Neural cell (in vitro differentiated cells): Measurements from ENCODE around the gene CD8B2. TPM values are rescaled to one million over a fixed set of nuclear protein-coding genes. Genes with fewer than 3 reads are reported as not detected.

ENCODE experiments used
- H2AFZ ChIP-seq: fragments of 200-600, 300-800 bp; sonication (generic), shearing (Covaris generic); 2 replicates; pipeline ENCODE4 v1.6.0; 2014; ENCODE audit warnings: low read depth, mild to moderate bottlenecking, antibody characterized with exemption, low read length, moderate library complexity
- H3F3A ChIP-seq: fragments of 200-600 bp; shearing (Covaris generic); 2 replicates; pipeline ENCODE4 v1.6.1; 2016; ENCODE audit warnings: mild to moderate bottlenecking, moderate library complexity, mixed read lengths, antibody characterized with exemption, low read length; ENCODE audit not compliant: insufficient read depth, poor library complexity, severe bottlenecking
- H3K27ac ChIP-seq: fragments of 200-600, 300-800 bp; sonication (generic), shearing (Covaris generic); 2 replicates; pipeline ENCODE4 v1.5.1; 2014; ENCODE audit warnings: mild to moderate bottlenecking, low read length, moderate library complexity
- H3K27me3 ChIP-seq: fragments of 300-800, 200-600 bp; sonication (generic), shearing (Covaris generic); 2 replicates; pipeline ENCODE4 v1.6.0; 2014; ENCODE audit warnings: mild to moderate bottlenecking, low read depth, low read length, moderate library complexity; ENCODE audit not compliant: insufficient read depth
- H3K36me3 ChIP-seq: fragments of 300-800, 200-600 bp; sonication (generic), shearing (Covaris generic); 2 replicates; pipeline ENCODE4 v1.5.1; 2014; ENCODE audit warnings: mild to moderate bottlenecking, antibody characterized with exemption, low read length, moderate library complexity; ENCODE audit not compliant: insufficient read depth
- H3K4me2 ChIP-seq: fragments of 300-800, 200-600 bp; sonication (generic), shearing (Covaris generic); 2 replicates; pipeline ENCODE4 v1.6.0; 2014; ENCODE audit warnings: mild to moderate bottlenecking, low read length
- H3K4me3 ChIP-seq: fragments of 300-800, 200-600 bp; sonication (generic), shearing (Covaris generic); 2 replicates; pipeline ENCODE4 v1.5.1; 2014; ENCODE audit warnings: mild to moderate bottlenecking, low read length, moderate library complexity
- H3K79me2 ChIP-seq: fragments of 200-600 bp; shearing (Covaris generic); replicated peaks from 2 replicates; pipeline ENCODE4 v1.6.0; 2014; ENCODE audit warnings: mild to moderate bottlenecking, low read length, moderate library complexity; ENCODE audit not compliant: insufficient read depth
- H3K9ac ChIP-seq: fragments of 300-800, 200-600 bp; sonication (generic), shearing (Covaris generic); 2 replicates; pipeline ENCODE4 v1.6.1; 2016; ENCODE audit warnings: mild to moderate bottlenecking, low read length, mixed read lengths
- H3K9me2 ChIP-seq: fragments of 200-600 bp; shearing (Covaris generic); 2 replicates; pipeline ENCODE4 v1.6.1; 2016; ENCODE audit warnings: mild to moderate bottlenecking, low read length, mixed read lengths; ENCODE audit not compliant: insufficient read depth
- H3K9me3 ChIP-seq: fragments of 200-600, 300-800 bp; sonication (generic), shearing (Covaris generic); 2 replicates; pipeline ENCODE4 v1.6.1; 2016; ENCODE audit warnings: mild to moderate bottlenecking, mixed run types, low read length, moderate library complexity, mixed read lengths
- H4K20me1 ChIP-seq: fragments of 200-600 bp; shearing (Covaris generic); 2 replicates; pipeline ENCODE4 v1.6.1; 2016; ENCODE audit warnings: mild to moderate bottlenecking, mixed run types; ENCODE audit not compliant: insufficient read depth
- CTCF ChIP-seq: fragments of 450-650 bp; IDR thresholded peaks from 2 replicates; pipeline ENCODE4 v1.5.1; 2014; ENCODE audit warnings: antibody characterized with exemption, mild to moderate bottlenecking, moderate library complexity; ENCODE audit not compliant: poor library complexity, severe bottlenecking
- EP300 ChIP-seq: fragments of 450-650 bp; conservative IDR thresholded peaks from 2 replicates; pipeline ENCODE4 v1.6.1; 2014; ENCODE audit warnings: antibody characterized with exemption, mild to moderate bottlenecking, moderate library complexity; ENCODE audit not compliant: poor library complexity, severe bottlenecking
- EZH2 ChIP-seq: fragments of 200-600, 300-800 bp; shearing (Covaris generic), sonication (generic); IDR thresholded peaks from 2 replicates; pipeline ENCODE4 v1.6.1; 2014; ENCODE audit warnings: antibody characterized with exemption, low read length, borderline replicate concordance, mild to moderate bottlenecking; ENCODE audit not compliant: insufficient read depth, poor library complexity, severe bottlenecking
- MXI1 ChIP-seq: fragments of 450-650 bp; conservative IDR thresholded peaks from 2 replicates; pipeline ENCODE4 v1.6.1; 2014; ENCODE audit warnings: antibody characterized with exemption, mild to moderate bottlenecking; ENCODE audit not compliant: poor library complexity, severe bottlenecking
- POLR2AphosphoS5 ChIP-seq: IDR thresholded peaks from 2 replicates; pipeline ENCODE4 v1.6.1; 2012
- RAD21 ChIP-seq: fragments of 450-650 bp; conservative IDR thresholded peaks from 2 replicates; pipeline ENCODE4 v1.6.1; 2014; ENCODE audit warnings: antibody characterized with exemption, mild to moderate bottlenecking, moderate library complexity
- REST ChIP-seq: IDR thresholded peaks from 2 replicates; pipeline ENCODE4 v1.6.1; 2012; ENCODE audit warnings: borderline replicate concordance
- SMC3 ChIP-seq: fragments of 450-650 bp; conservative IDR thresholded peaks from 2 replicates; pipeline ENCODE4 v1.6.1; 2014; ENCODE audit warnings: antibody characterized with exemption, mild to moderate bottlenecking, moderate library complexity; ENCODE audit not compliant: poor library complexity
- TAF1 ChIP-seq: IDR thresholded peaks from 2 replicates; pipeline ENCODE4 v1.6.1; 2012; ENCODE audit warnings: low read depth
- polyA plus RNA-seq: library from polyadenylated mRNA; depleted of rRNA; stranded (reverse); fragments of >200 nt; gene quantifications from 2 replicates; pipeline ENCODE4 v1.2.3, GENCODE V29; 2014

The CD8B2 gene
- polyA plus RNA-seq, 1 donor from 2014 or later = not detected

- no peak overlapping the region for H3K4me2 ChIP-seq
- no peaks in the 10 kb centered on the region for H3K79me2 ChIP-seq
- no peaks in the 10 kb centered on the region for H3K36me3 ChIP-seq
- H3K9me3 ChIP-seq = no peaks in the 10 kb centered on the region
- H3F3A ChIP-seq = no peaks in the 10 kb centered on the region
- no peaks in the 10 kb centered on the region for H3K27me3 ChIP-seq
- no peak overlapping the region for H3K4me3 ChIP-seq
- no peak overlapping the region for H2AFZ ChIP-seq
- no peaks in the 10 kb centered on the region for H4K20me1 ChIP-seq
- no peaks in the 10 kb centered on the region for H3K9me2 ChIP-seq
- H3K27ac ChIP-seq = no peak overlapping the region
- no peak overlapping the region for H3K9ac ChIP-seq
- TF ChIP-seq EZH2 (no peak), MXI1 (no peak), CTCF (no peak), REST (no peak), TAF1 (no peak), SMC3 (no peak), EP300 (no peak), RAD21 (no peak), POLR2AphosphoS5 (no peak)
Measured at GRCh38 chr2:106521016-106521415, 33.9 kb downstream of the CD8B2 start.

- Histone ChIP-seq H2AFZ (no peak overlapping the region), H3K9me3 (no peaks in the 10 kb centered on the region), H3K79me2 (no peaks in the 10 kb centered on the region), H3K27ac (no peak overlapping the region), H3K27me3 (no peaks in the 10 kb centered on the region), H3K4me3 (no peak overlapping the region), H3K9me2 (no peaks in the 10 kb centered on the region), H3F3A (no peaks in the 10 kb centered on the region), H4K20me1 (no peaks in the 10 kb centered on the region), H3K4me2 (no peak overlapping the region), H3K36me3 (no peaks in the 10 kb centered on the region), H3K9ac (no peak overlapping the region)
- TF ChIP-seq EZH2 = no peak
- no peak for TF ChIP-seq MXI1
- TF ChIP-seq SMC3 = no peak
- TF ChIP-seq CTCF = no peak
- TF ChIP-seq TAF1 = no peak
- TF ChIP-seq RAD21 = no peak
- TF ChIP-seq POLR2AphosphoS5 = no peak
- no peak for TF ChIP-seq EP300
- no peak for TF ChIP-seq REST
Measured at GRCh38 chr2:106523976-106524665, 37.0 kb downstream of the CD8B2 start.
